HCT116 (cell line): ENCODE measurements around the gene OR4D2.

Source experiments
- POLR2A ChIP-seq: IDR thresholded peaks from 2 replicates; pipeline ENCODE4 v1.7.0; 2011; ENCODE audit warnings: borderline replicate concordance; ENCODE audit not compliant: insufficient read depth, insufficient read length; ENCODE audit errors: extremely low read depth
- YY1 ChIP-seq: IDR thresholded peaks from 2 replicates; pipeline ENCODE4 v1.6.1; 2011; ENCODE audit warnings: low read length, low read depth, moderate library complexity, mild to moderate bottlenecking; ENCODE audit not compliant: insufficient replicate concordance; ENCODE audit errors: extremely low read depth
- TF ChIP-seq, protein P1 (sequence below), 3 experiments: fragments of 200-600 bp in 1 of 3; sonication (generic) in 1 of 3; IDR thresholded peaks in 2 of 3; conservative IDR thresholded peaks in 1 of 3; 2 replicates each; pipeline ENCODE4 v1.5.1; 2012 to 2017; ENCODE audit warnings: low read depth in 2 of 3, low read length in 2 of 3, antibody characterized with exemption in 1 of 3, borderline replicate concordance in 1 of 3, control low read depth in 1 of 3, mild to moderate bottlenecking in 1 of 3, mixed read lengths in 1 of 3, mixed run types in 1 of 3, moderate library complexity in 1 of 3; ENCODE audit not compliant: insufficient read depth in 1 of 3

DNA sequence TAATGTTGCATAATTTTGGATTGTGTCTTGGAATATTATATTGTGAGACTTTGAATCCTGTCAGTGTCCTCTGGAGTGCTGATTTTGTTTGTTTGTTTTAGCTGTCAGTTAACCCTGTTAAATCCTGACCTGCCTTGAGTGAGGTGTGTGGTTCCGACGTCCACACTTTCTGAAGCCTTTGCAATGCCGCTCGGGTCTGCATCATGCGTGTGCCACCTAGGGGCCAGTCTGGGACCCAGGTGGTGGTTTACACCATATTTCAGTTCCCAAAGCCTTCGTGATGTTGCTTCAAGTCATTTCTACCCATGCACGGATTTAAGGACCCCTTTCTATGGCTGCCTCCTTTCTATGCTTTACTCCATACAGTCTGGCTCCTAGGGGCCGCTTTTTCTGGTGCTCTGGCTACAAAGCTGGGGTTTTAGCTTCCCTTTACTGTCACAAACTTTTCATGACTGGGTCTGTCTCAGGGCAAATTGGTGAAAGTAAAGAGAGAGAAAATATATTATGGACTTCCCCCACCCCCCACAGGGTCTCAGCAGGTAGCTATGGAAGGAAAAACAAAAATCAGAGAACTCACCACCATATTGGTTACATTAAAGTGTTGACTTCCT is 30.0 kb upstream of the OR4D2 start:
- TF ChIP-seq YY1 (peak; percentile 62), POLR2A (no peak)
- TF ChIP-seq, protein P1, sequence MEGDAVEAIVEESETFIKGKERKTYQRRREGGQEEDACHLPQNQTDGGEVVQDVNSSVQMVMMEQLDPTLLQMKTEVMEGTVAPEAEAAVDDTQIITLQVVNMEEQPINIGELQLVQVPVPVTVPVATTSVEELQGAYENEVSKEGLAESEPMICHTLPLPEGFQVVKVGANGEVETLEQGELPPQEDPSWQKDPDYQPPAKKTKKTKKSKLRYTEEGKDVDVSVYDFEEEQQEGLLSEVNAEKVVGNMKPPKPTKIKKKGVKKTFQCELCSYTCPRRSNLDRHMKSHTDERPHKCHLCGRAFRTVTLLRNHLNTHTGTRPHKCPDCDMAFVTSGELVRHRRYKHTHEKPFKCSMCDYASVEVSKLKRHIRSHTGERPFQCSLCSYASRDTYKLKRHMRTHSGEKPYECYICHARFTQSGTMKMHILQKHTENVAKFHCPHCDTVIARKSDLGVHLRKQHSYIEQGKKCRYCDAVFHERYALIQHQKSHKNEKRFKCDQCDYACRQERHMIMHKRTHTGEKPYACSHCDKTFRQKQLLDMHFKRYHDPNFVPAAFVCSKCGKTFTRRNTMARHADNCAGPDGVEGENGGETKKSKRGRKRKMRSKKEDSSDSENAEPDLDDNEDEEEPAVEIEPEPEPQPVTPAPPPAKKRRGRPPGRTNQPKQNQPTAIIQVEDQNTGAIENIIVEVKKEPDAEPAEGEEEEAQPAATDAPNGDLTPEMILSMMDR (IDR thresholded peaks at IDR 0.05 in 2 of 3, conservative IDR thresholded peaks at IDR 0.05 in 1 of 3; ENCODE audit: borderline replicate concordance in 1 of 3, insufficient read depth in 1 of 3, low read depth in 2 of 3, low read length in 2 of 3), result peak; percentile 50 to 94 (median 90); a peak in 5 of 6 replicates
